Stromal cell of bone marrow (primary cell): ENCODE measurements around the gene URB1.
A peak's percentile ranks its signal among the peaks of the same experiment; 100 is the strongest.
"Not testable (repeated sequence)": the region's sequence is repeated elsewhere in the genome, so short reads cannot be mapped to it uniquely, and the experiment has no call there.

Experiments
- DNase-seq: peaks from one replicate; pipeline ENCODE4 v3.0.0-alpha.2; 2012; ENCODE audit warnings: low read depth

URB1 gene

GRCh38 chr21:32411350-32412161 lies 18.7 kb upstream of the URB1 start:
- peak; percentile 49 for DNase-seq

DNA sequence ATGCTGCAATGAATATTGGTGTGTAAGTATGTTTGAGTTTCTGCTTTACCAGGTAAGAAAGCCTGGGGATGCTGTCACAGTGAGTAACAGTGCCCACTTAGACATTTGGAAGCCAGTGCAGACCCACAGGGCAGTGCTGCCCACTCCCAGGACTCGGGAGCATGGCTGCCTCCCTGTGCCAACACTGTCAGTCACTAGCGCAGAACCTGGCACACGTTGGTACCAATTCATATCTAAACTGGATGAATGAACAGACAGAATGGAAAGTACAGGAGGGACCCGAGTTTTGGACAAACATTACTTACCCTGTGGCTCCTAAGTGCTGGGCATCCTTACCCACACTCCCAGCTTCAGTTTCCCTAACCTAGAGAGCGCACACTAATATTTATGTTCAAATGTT lies 18.1 kb upstream of the URB1 start:
- DNase-seq: no peak

DNA sequence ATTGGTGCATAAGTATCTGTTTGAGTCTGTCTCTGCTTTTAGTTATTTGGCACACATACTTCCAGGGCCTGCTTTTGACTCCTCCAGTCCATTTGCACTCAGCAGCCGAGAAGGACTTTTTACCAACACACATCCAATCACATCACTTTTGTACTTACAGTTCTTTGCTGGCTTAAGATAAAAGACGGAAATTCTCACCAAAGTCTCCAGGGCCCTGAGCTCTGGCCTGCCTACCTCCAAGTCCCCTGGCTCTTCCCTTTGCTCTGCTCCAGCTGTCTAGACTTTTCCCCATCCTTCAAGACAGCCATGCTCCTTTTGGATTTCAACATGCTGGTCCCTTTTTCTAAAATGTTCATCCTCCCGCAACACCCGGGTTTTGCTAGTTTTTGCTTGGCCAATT lies 17.5 kb upstream of the URB1 start:
- DNase-seq: no peak

- DNase-seq: no peak
These were observed 13.6 kb upstream of the URB1 start for GRCh38 chr21:32406405-32406804.

- peak; percentile 57 for DNase-seq
These were observed 10.5 kb upstream of the URB1 start for GRCh38 chr21:32403201-32403777.

GRCh38 chr21:32393677-32394001 lies 827 bp upstream of the URB1 start:
- DNase-seq: no peak

- DNase-seq: no peak
These were observed 423 bp downstream of the URB1 start for GRCh38 chr21:32392299-32392879.

GRCh38 chr21:32391755-32392154 lies 1.1 kb downstream of the URB1 start:
- DNase-seq: no peak

DNA sequence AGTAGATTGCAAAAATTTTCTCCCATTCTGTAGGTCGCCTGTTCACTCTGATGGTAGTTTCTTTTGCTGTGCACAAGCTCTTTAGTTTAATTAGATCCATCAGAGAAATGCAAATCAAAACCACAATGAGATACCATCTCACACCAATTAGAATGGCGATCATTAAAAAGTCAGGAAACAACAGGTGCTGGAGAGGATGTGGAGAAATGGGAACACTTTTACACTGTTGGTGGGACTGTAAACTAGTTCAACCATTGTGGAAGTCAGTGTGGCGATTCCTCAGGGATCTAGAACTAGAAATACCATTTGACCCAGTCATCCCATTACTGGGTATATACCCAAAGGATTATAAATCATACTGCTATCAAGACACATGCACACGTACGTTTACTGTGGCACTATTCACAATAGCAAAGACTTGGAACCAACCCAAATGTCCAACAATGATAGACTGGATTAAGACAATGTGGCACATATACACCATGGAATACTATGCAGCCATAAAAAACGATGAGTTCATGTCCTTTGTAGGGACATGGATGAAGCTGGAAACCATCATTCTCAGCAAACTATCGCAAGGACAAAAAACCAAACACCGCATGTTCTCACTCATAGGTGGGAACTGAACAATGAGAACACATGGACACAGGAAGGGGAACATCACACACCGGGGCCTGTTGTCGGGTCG lies 2.1 kb downstream of the URB1 start:
- not testable (repeated sequence) for DNase-seq

- peak; percentile 60 for DNase-seq
These were observed 3.3 kb downstream of the URB1 start for GRCh38 chr21:32389337-32390015.

DNA sequence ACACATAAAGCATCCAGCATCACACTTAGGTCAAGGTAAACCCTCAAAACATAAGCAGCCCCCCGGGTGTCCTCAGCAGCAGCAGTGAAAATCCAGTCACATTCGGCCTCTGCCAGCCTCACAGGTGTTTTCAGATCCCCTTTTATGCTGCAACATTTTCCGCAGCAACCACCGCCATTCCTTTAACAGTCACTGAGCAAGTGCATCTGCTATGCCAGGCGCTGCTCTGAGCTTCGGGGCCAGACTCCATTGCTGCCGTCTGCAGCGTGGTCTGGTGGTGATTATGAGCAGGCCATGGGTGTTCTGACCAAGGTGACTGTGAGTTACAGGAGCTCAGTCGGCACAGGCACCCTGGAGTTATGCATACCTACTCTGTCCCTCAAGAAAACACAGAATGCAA lies 4.5 kb downstream of the URB1 start:
- DNase-seq: no peak

- no peak for DNase-seq
These were observed 5.7 kb downstream of the URB1 start for GRCh38 chr21:32387151-32387550.

- no peak for DNase-seq
These were observed 6.5 kb downstream of the URB1 start for GRCh38 chr21:32386195-32386870.

DNA sequence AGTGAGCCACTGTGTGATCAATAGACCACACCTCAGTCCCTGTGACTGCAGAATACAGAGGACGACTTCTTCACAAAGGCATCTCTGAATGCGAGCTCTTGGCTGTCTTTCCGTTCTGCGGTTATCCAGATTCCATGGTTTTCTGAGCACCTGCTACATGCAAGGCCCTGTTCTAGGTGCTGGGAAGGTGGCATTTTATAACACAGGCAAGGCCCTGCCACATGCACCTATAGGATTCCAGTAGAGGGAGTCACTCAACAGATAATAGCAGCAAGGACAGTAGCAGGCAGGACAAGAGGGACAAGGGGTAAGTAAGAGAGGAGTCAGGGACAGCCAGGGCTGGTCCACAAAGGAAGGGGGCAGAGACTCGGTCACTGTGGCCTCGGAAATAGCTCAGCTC lies 9.0 kb downstream of the URB1 start:
- no peak for DNase-seq

- DNase-seq: no peak
These were observed 10.6 kb downstream of the URB1 start for GRCh38 chr21:32382108-32382644.

GRCh38 chr21:32381571-32381970 lies 11.2 kb downstream of the URB1 start:
- DNase-seq: no peak

DNA sequence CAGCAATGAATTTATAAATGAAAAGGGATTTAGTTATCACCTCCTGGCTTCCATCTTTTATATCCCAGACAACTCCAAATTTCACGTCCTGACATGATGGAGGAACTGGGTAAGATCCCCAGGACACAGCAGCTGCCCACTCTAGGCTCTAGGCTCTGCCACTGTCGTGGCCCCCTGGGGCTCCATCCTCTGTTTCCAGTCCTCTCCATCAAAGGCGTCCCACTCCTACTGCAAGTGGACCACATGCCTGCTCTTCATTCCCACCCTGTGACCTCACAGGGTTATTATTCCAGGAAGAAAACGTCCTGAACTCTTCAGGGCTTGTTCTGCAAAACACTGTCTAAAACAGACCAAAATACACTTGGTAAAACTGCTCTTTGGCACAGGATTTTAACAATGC lies 11.9 kb downstream of the URB1 start:
- no peak for DNase-seq

DNA sequence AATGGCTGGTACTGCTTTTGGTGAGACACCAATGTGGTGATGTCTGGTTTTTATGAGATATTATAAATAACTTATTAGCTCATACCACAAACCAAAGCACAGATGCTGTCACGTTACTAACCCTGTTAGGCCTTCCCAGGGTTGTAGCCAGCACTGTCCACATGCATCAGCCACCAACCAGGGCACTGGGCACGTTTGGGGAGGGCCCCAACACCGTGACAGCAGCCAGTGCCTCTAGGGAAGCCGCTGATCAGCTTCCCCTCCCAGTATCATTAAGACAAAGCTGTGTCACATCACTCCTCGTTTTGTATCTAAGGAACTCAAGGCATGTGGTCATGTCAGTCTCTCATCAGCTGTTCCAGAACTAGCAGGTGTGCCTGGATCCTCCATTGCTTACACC lies 13.9 kb downstream of the URB1 start:
- no peak for DNase-seq

DNA sequence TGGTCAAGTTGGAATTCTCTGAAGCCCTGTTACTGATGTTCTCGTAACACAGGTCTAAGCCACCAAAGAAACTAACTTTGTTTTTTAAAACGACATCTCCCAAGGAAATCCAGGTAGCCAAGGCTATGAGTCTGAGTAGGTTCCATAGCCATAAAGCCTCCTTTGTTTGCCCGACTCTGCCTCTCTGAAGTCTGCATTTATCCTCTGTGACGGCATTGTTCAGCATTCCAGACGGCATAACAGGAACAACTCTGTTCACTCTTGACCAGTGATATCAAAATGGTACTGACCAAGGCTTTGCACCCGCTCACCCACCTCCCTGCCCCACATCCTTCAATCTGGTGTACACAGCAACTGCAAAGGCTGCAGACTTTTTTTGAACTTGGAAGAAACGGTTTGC lies 14.8 kb downstream of the URB1 start:
- DNase-seq: no peak

- no peak for DNase-seq
These were observed 15.3 kb downstream of the URB1 start for GRCh38 chr21:32377506-32377905.

DNA sequence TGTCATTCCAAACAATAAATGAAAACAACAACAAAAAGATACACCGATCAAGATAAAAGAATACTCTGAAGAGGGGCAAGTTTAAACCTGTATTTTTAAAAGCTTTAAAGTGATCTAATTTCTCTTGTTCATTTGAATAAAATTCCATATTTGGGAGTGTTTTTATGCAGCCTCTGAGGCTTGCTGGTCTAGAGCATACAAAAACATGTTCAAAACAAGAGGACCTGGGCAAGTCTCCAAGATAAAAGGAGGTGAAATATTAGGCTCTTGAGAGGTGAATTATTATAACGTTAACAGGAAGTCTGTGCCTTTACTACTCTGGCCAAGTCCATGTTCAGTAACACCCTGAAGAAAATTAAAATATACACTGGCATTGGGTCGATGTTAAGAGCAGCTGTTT lies 20.1 kb downstream of the URB1 start:
- DNase-seq: no peak

DNA sequence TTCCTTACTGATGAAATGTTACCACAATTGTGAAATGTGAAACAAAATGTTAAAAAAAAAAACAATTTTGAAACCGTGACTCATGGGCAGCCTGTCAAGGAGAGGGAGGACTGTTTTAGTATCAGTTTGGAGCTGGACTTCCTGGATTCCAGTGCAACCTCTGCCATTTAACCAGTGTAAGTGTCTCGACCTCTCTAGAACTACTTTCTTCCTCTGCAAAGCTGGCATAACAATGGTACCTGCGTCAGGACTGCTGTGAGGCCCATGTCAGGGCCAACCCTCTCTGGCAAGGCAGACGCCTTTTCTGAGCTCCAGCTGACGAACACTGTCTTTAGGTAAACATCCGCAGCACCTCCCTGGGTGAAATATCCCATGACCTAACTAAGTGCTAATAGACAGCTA lies 20.9 kb downstream of the URB1 start:
- peak; percentile 76 for DNase-seq
